Central memory CD4-positive, alpha-beta T cell (primary cell): ENCODE data around the gene MAP3K13.

Experiments used
- DNase-seq: peaks from one replicate; pipeline ENCODE4 v3.0.0; 2022

Gene MAP3K13

GRCh38 chr3:185519021-185519420, 156.1 kb downstream of the MAP3K13 start:
- DNase-seq: no peak

- DNase-seq: no peak
These were observed 158.6 kb downstream of the MAP3K13 start for GRCh38 chr3:185521349-185522138.

- DNase-seq: no peak
These were observed 163.5 kb downstream of the MAP3K13 start for GRCh38 chr3:185526349-185526951.

- DNase-seq: no peak
These were observed 164.4 kb downstream of the MAP3K13 start for GRCh38 chr3:185527364-185527763.

GRCh38 chr3:185528532-185528931, 165.6 kb downstream of the MAP3K13 start:
- no peak for DNase-seq

- DNase-seq: no peak
These were observed 167.9 kb downstream of the MAP3K13 start for GRCh38 chr3:185530856-185531255.

GRCh38 chr3:185532901-185533300, 170.0 kb downstream of the MAP3K13 start:
- no peak for DNase-seq

- no peak for DNase-seq
These were observed 171.6 kb downstream of the MAP3K13 start for GRCh38 chr3:185534511-185534910.

- no peak for DNase-seq
These were observed 174.5 kb downstream of the MAP3K13 start for GRCh38 chr3:185537369-185537970.
